Measurements from ENCODE around the gene TP63. TPM values are rescaled to one million over a fixed set of nuclear protein-coding genes. Genes with fewer than 3 reads are reported as not detected.
A peak's percentile ranks its signal among the peaks of the same experiment; 100 is the strongest.

Gene TP63
- total and polyA plus RNA-seq, 8 donors = 0.45 to 2.7 (median 0.84) TPM

GRCh38 chr3:189834462-189834861 lies 203.3 kb downstream of the TP63 start:
- Histone ChIP-seq H3K36me3 (no peaks in the 10 kb centered on the region), H3K9me3 (no peaks in the 10 kb centered on the region), H3K27me3 (no peaks in the 10 kb centered on the region), H3K27ac (no peak overlapping the region), H3K4me1 (no peaks in the 10 kb centered on the region), H3K4me3 (no peak overlapping the region)
- ATAC-seq (no peak), DNase-seq (no peak)
- no peak for TF ChIP-seq CTCF (IDR thresholded peaks at IDR 0.05)
- intact Hi-C loops (cut with DNase I) = no loop called here

- H3K27ac ChIP-seq = no peak overlapping the region
- DNase-seq = no peak
- H3K9me3 ChIP-seq = no peaks in the 10 kb centered on the region
- intact Hi-C loops (cut with DNase I) = no loop called here
- no peak for ATAC-seq
- no peaks in the 10 kb centered on the region for H3K36me3 ChIP-seq
- H3K4me3 ChIP-seq = no peak overlapping the region
- no peaks in the 10 kb centered on the region for H3K27me3 ChIP-seq
- no peaks in the 10 kb centered on the region for H3K4me1 ChIP-seq
- TF ChIP-seq CTCF (IDR thresholded peaks at IDR 0.05) = no peak
These were observed 205.6 kb downstream of the TP63 start for GRCh38 chr3:189836795-189837194.

- no peak overlapping the region for H3K4me3 ChIP-seq
- no peak for TF ChIP-seq CTCF (IDR thresholded peaks at IDR 0.05)
- no peaks in the 10 kb centered on the region for H3K9me3 ChIP-seq
- no peak overlapping the region for H3K27ac ChIP-seq
- DNase-seq (no peak), ATAC-seq (no peak)
- intact Hi-C loops (cut with DNase I) = no loop called here
- H3K36me3 ChIP-seq = no peaks in the 10 kb centered on the region
- H3K4me1 ChIP-seq = no peaks in the 10 kb centered on the region
- no peaks in the 10 kb centered on the region for H3K27me3 ChIP-seq
These were observed 207.1 kb downstream of the TP63 start for GRCh38 chr3:189838291-189838690.

GRCh38 chr3:189839576-189839975 lies 208.4 kb downstream of the TP63 start:
- Histone ChIP-seq H3K4me1 (no peaks in the 10 kb centered on the region), H3K9me3 (no peaks in the 10 kb centered on the region), H3K27ac (no peak overlapping the region), H3K4me3 (no peak overlapping the region), H3K27me3 (no peaks in the 10 kb centered on the region), H3K36me3 (no peaks in the 10 kb centered on the region)
- ATAC-seq (peak; percentile 63), DNase-seq (peak in 2 of 4 donors; percentile 10 to 12)
- intact Hi-C loops (cut with DNase I) = no loop called here
- TF ChIP-seq CTCF (IDR thresholded peaks at IDR 0.05) = no peak

- peak in 1 of 4 donors; percentile 28 for DNase-seq
- ATAC-seq = no peak
- Histone ChIP-seq H3K27ac (no peak overlapping the region), H3K9me3 (no peaks in the 10 kb centered on the region), H3K36me3 (no peaks in the 10 kb centered on the region), H3K4me1 (no peaks in the 10 kb centered on the region), H3K4me3 (no peak overlapping the region), H3K27me3 (no peaks in the 10 kb centered on the region)
- no peak for TF ChIP-seq CTCF (IDR thresholded peaks at IDR 0.05)
- intact Hi-C loops (cut with DNase I) = no loop called here
These were observed 210.4 kb downstream of the TP63 start for GRCh38 chr3:189841473-189842205.

Measured in left lung (tissue), 10 donors.